ENCODE data around the gene GALNTL6. TPM values are rescaled to one million over a fixed set of nuclear protein-coding genes. Genes with fewer than 3 reads are reported as not detected.

GALNTL6 gene
- polyA plus RNA-seq, 1 donor (not counting 4 experiments of a cell fraction or from before 2014, with no cell fraction given), result not detected

DNA sequence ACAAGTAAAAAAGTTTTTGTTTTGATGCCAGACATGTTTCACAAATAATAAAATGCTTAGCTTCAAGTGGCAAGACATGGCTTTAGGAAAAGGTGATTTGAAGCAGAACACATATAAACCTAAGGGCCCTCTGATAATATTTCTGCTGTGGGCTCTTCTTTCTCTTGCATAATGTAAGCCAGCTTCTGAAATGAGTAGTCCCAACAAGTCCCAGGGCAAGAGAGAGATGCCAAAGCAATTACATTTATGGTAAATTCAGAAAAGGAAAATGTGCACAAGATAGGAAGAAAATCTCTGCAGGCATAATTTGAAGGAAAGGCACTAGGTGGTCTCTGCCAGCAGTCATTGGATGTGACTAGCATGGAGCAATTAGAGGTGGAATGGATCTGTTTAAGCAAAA is 1184.7 kb downstream of the GALNTL6 start:
- H3K36me3 ChIP-seq (ENCODE audit: control insufficient read depth in 2 of 2, extremely low read depth in 1 of 2, insufficient read depth in 2 of 2, low read length in 2 of 2), result no peaks in the 10 kb centered on the region
- peaks cover 52% of the 10 kb centered on the region for H3K4me1 ChIP-seq (ENCODE audit: control insufficient read depth, extremely low read depth, insufficient read depth, low read length)
- H3K9me3 ChIP-seq (ENCODE audit: control insufficient read depth, low read depth, low read length), result no peaks in the 10 kb centered on the region
- H3K9ac ChIP-seq (ENCODE audit: control insufficient read depth, extremely low read depth, insufficient read depth, low read length), result peak overlapping the region; percentile 65
- H3K4me3 ChIP-seq (ENCODE audit: control insufficient read depth in 2 of 3, extremely low read depth in 1 of 3, insufficient read depth in 2 of 3, low read depth in 1 of 3, low read length in 3 of 3), result peak overlapping the region in 1 of 3 experiments; percentile 5
- no peaks in the 10 kb centered on the region for H3K9me1 ChIP-seq (ENCODE audit: control insufficient read depth, extremely low read depth, insufficient read depth, low read length)
- no peak overlapping the region for H2AFZ ChIP-seq (ENCODE audit: control insufficient read depth, low read length)
- DNase-seq (ENCODE audit: low read depth, low spot score) (no peak), FAIRE-seq (peak; percentile 78)
- H4K20me1 ChIP-seq (ENCODE audit: control insufficient read depth, extremely low read depth, insufficient read depth, low read length), result no peaks in the 10 kb centered on the region
- peak overlapping the region; percentile 93 for H3K27ac ChIP-seq (ENCODE audit: control insufficient read depth, insufficient read depth, low read length)
- peak overlapping the region; percentile 80 for H3K4me2 ChIP-seq (ENCODE audit: control insufficient read depth, extremely low read depth, insufficient read depth, low read depth, low read length)
- H3K79me2 ChIP-seq (ENCODE audit: control insufficient read depth, insufficient read depth, low read length), result no peaks in the 10 kb centered on the region
- no peak for TF ChIP-seq EZH2 (IDR thresholded peaks at IDR 0.05; ENCODE audit: low read length)
- TF ChIP-seq, protein P1, sequence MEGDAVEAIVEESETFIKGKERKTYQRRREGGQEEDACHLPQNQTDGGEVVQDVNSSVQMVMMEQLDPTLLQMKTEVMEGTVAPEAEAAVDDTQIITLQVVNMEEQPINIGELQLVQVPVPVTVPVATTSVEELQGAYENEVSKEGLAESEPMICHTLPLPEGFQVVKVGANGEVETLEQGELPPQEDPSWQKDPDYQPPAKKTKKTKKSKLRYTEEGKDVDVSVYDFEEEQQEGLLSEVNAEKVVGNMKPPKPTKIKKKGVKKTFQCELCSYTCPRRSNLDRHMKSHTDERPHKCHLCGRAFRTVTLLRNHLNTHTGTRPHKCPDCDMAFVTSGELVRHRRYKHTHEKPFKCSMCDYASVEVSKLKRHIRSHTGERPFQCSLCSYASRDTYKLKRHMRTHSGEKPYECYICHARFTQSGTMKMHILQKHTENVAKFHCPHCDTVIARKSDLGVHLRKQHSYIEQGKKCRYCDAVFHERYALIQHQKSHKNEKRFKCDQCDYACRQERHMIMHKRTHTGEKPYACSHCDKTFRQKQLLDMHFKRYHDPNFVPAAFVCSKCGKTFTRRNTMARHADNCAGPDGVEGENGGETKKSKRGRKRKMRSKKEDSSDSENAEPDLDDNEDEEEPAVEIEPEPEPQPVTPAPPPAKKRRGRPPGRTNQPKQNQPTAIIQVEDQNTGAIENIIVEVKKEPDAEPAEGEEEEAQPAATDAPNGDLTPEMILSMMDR (optimal IDR thresholded peaks at IDR 0.05 in 1 of 3, IDR thresholded peaks at IDR 0.05 in 1 of 3, conservative IDR thresholded peaks at IDR 0.05 in 1 of 3; ENCODE audit: extremely low read depth in 1 of 3, insufficient read depth in 2 of 3, low read length in 3 of 3), result no peak
- dilution Hi-C loops (cut with MboI; ENCODE audit: extremely low pct_ligation_motif_present, low sequenced_read_pairs), result no loop called here
- no peaks in the 10 kb centered on the region for H3K27me3 ChIP-seq (ENCODE audit: control insufficient read depth, extremely low read depth, insufficient read depth, low read length)

GRCh38 chr4:172998527-172999469 is 1185.6 kb downstream of the GALNTL6 start:
- H2AFZ ChIP-seq (ENCODE audit: control insufficient read depth, low read length), result peak overlapping the region; percentile 42
- TF ChIP-seq, protein P1 (optimal IDR thresholded peaks at IDR 0.05 in 1 of 3, IDR thresholded peaks at IDR 0.05 in 1 of 3, conservative IDR thresholded peaks at IDR 0.05 in 1 of 3; ENCODE audit: extremely low read depth in 1 of 3, insufficient read depth in 2 of 3, low read length in 3 of 3), result no peak
- TF ChIP-seq EZH2 (IDR thresholded peaks at IDR 0.05; ENCODE audit: low read length), result no peak
- DNase-seq (ENCODE audit: low read depth, low spot score), result no peak
- dilution Hi-C loops (cut with MboI; ENCODE audit: extremely low pct_ligation_motif_present, low sequenced_read_pairs), result no loop called here
- H4K20me1 ChIP-seq (ENCODE audit: control insufficient read depth, extremely low read depth, insufficient read depth, low read length), result no peaks in the 10 kb centered on the region
- H3K9me1 ChIP-seq (ENCODE audit: control insufficient read depth, extremely low read depth, insufficient read depth, low read length), result no peaks in the 10 kb centered on the region
- peak overlapping the region in 2 of 3 experiments; percentile 16 to 33 for H3K4me3 ChIP-seq (ENCODE audit: control insufficient read depth in 2 of 3, extremely low read depth in 1 of 3, insufficient read depth in 2 of 3, low read depth in 1 of 3, low read length in 3 of 3)
- H3K79me2 ChIP-seq (ENCODE audit: control insufficient read depth, insufficient read depth, low read length), result no peaks in the 10 kb centered on the region
- no peaks in the 10 kb centered on the region for H3K9me3 ChIP-seq (ENCODE audit: control insufficient read depth, low read depth, low read length)
- FAIRE-seq, result peak; percentile 60
- peaks cover 52% of the 10 kb centered on the region for H3K4me1 ChIP-seq (ENCODE audit: control insufficient read depth, extremely low read depth, insufficient read depth, low read length)
- H3K36me3 ChIP-seq (ENCODE audit: control insufficient read depth in 2 of 2, extremely low read depth in 1 of 2, insufficient read depth in 2 of 2, low read length in 2 of 2), result no peaks in the 10 kb centered on the region
- H3K4me2 ChIP-seq (ENCODE audit: control insufficient read depth, extremely low read depth, insufficient read depth, low read depth, low read length), result peak overlapping the region; percentile 80
- H3K27ac ChIP-seq (ENCODE audit: control insufficient read depth, insufficient read depth, low read length), result peak overlapping the region; percentile 93
- no peaks in the 10 kb centered on the region for H3K27me3 ChIP-seq (ENCODE audit: control insufficient read depth, extremely low read depth, insufficient read depth, low read length)
- peak overlapping the region; percentile 65 for H3K9ac ChIP-seq (ENCODE audit: control insufficient read depth, extremely low read depth, insufficient read depth, low read length)

Measured in keratinocyte (primary cell).